ENCODE data around the gene NGEF.
"Not testable (repeated sequence)": the region's sequence is repeated elsewhere in the genome, so short reads cannot be mapped to it uniquely, and the experiment has no call there.

NGEF gene, protein sequence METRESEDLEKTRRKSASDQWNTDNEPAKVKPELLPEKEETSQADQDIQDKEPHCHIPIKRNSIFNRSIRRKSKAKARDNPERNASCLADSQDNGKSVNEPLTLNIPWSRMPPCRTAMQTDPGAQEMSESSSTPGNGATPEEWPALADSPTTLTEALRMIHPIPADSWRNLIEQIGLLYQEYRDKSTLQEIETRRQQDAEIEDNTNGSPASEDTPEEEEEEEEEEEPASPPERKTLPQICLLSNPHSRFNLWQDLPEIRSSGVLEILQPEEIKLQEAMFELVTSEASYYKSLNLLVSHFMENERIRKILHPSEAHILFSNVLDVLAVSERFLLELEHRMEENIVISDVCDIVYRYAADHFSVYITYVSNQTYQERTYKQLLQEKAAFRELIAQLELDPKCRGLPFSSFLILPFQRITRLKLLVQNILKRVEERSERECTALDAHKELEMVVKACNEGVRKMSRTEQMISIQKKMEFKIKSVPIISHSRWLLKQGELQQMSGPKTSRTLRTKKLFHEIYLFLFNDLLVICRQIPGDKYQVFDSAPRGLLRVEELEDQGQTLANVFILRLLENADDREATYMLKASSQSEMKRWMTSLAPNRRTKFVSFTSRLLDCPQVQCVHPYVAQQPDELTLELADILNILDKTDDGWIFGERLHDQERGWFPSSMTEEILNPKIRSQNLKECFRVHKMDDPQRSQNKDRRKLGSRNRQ

DNA sequence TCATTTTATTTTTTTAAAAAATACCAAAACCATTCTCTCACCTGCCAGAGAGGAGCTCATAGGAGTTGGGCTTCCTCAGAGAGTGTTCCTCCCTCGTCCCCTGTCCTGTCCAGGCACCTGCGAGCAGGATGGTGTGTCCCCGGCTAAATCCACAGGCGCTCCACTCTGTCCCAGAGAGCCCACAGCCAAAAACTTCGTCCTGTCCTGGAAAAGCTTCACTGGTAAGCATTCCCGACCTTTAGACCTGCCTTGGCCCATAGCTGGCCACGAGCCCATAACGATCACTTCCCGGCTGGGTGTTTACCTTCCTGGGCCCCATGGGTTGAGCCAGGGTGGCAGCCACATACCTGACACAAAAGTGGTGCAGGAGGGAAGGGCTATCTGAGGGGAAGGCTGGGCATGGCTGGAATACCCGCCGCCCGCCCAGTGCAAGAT, at the start of gene NGEF:
NGEF (minus strand) TSS at position 230 of the 435 bp plus-strand sequence. CDS start 38,366 bp downstream, outside the sequence.
- DNase-seq = no peak

DNA sequence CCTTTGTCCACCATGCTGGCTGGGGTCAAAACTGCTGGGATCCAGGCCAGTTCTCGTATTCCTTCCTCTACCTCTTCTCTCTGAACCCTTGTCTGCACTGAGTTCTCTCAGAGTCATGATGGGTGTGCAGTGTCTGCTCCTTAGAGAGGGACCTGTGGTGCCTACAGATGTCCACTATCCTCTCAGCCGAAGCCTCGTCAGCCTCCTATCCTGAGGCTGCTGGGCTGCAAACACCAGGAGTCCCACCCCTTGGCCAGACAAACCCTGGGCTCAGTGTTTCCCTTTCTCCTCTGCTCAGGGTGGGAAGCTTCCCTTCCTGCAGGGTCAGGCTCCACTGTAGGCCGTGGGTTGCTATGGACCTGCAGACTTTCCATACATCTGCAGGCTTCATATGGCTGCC, 49.4 kb upstream of the NGEF start:
- no peak for DNase-seq

DNA sequence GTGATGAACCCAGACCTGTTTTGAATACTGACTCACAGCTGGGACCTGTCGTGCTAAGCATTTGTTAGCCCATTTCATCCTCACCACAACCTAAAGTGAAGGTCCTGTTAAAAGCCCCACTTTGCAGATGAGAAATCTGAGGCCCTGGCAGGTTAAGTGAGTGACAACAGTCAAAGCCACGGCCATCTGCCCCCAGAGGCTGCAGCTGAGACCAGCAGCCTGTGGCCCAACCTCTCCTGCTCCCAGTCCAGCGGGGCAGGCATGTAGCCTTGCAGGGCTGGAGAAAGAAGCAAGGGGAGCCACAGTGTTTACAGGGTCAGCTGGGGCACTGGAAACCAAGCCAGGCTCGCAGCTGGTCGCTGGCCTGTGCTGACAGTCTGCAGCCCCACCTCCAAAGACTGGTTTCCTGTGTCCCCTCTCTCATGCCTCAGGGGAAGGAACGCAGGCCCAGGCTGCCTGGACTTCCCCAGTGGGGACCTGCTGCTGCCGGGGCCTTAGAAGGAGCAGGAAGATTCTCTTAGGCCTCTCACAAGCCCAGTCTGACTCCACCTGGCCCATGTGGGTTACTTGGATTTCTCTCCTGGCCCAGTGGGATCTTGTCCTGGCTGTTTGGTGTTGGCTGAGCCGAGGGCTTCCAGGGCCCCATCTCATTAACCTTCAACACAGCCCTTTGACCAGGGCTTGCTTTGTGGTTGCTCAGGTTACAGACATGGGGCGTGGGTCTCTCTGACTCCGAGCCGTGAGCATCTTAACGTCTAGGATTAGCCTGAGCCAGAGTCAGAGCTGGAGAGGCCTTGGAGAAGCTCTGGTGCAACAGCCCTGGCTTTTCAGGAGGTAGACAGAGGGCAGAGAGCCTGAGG, 48.8 kb upstream of the NGEF start:
- no peak for DNase-seq

DNA sequence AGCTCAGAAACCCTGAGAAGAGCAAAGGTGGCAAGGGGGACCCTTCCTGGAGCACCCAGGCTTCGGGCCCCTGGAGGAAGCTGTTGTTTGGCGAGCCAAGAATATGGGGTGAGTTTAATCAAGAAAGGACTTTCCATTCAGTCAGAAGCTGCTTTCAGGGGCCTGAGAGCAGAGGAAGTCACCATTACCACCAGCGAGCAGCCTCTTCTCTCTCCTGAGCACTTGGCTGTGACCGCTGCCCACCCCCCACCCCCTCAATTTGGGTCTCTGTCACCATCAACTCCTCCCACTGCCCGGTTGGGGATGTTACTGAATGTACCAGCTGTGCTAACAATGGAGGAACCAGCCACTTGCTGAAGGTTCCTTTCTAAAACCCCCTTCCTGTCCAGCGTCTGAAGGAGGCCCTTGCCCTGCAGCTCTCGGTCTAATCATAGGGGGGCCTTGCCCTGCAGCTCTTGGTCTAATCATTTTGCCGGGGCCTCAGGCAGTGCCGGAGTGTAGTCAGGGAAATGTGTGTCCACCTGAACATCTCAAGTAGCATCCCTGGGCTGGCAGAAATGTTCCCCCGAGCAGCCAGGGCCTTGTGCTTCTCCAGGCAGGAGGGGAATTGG, 48.0 kb upstream of the NGEF start:
- DNase-seq = no peak

DNA sequence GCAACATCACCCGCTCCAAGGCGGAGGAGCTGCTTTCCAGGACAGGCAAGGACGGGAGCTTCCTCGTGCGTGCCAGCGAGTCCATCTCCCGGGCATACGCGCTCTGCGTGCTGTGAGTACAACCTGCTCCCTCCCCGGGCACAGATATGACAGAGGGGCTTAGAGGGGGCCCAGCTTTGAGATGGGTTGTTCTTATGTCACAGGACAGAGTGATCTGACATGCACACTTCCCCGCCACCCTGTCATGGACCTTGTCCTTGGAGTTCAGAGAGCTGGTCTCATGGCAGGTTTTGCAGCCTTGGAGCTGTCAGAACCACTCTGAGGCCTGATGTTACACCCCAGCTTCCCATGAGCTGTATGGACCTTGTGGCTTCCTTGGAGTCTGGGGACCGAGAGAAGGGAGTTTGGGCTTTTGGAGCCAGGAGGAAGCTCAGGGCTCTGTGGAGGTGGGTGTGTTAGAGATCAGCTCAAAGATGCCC, 47.5 kb upstream of the NGEF start:
- DNase-seq = no peak

DNA sequence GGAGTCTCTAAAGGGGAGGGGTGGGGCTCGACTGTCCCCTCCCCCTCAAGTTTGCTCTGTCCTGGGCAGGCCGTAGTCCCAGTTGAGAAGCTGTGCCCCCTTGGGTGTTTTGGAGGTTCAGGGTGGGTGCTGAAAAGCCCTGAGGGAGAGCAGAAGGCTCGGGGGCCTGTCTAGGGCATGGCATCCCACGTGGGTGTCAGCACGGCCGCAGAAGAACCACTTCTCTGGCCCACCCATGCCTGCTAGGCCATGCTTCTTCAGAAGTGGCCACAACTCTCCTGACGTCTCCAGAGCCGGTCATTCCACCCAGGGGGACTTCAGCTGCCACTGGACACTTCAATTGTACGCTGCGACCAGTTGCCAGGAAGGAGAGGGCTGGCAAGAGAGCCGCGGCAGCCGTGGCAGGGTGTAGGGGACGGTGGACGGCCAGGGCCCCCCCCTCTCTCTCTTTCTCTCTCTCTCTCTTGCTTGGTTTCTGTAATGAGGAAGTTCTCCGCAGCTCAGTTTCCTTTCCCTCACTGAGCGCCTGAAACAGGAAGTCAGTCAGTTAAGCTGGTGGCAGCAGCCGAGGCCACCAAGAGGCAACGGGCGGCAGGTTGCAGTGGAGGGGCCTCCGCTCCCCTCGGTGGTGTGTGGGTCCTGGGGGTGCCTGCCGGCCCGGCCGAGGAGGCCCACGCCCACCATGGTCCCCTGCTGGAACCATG, 46.9 kb upstream of the NGEF start, which contains the start of gene INPP5D:
INPP5D (plus strand) TSS at position 546 of the 704 bp plus-strand sequence; CDS start at position 683, 137 bp downstream.
- no peak for DNase-seq

DNA sequence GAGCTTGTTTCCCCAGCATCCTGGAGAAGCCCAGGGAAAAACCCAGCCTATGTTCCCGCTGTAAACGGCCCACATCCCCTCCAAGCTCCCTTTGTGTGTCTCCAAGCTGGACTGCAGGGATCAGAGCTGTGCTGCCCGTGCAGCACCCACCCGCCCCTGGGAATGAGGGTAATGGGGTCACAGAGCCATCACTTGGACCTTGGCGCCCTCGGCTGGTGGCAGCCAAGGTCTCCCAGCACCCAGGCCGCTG, 46.4 kb upstream of the NGEF start:
- no peak for DNase-seq

DNA sequence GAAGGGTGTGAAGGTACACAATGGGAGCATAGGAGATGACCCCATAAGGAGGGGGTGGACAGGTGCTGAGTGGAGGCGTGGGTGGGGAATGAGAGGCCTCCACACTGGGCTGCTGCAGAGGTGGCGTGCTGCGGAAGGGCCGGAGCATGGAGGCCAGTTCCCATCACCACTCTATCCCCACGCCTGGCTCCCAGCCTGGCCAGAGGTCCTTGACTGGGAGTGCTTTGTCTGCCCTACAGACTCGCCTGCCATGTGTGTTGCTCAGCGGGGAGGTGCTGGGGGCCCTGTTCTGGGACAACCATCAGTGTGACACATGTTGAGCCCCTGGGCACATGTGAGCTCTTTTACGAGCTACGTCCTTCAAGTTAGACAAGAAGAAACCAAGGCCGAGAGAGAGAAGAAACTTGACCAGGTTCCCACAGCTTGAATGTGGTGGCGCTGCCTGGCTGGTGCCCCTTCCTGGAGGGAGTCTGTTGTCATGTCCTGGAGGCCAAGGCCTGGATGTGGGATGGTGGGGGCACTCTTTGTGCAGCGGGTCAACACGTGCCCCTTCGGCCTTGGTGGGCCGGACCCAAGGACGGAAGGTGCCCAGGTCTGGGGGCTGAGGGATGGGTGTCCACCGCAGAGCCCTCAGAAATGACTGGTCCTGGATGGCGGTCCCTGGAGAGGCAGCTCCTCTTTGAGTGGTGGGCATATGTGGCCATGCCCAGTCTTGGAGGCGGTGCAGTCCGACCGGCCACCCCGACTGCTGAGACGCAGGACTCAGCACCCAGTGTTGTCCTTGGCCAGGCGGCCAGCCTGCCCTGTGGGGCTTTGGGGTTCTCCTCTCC, 45.9 kb upstream of the NGEF start:
- no peak for DNase-seq

DNA sequence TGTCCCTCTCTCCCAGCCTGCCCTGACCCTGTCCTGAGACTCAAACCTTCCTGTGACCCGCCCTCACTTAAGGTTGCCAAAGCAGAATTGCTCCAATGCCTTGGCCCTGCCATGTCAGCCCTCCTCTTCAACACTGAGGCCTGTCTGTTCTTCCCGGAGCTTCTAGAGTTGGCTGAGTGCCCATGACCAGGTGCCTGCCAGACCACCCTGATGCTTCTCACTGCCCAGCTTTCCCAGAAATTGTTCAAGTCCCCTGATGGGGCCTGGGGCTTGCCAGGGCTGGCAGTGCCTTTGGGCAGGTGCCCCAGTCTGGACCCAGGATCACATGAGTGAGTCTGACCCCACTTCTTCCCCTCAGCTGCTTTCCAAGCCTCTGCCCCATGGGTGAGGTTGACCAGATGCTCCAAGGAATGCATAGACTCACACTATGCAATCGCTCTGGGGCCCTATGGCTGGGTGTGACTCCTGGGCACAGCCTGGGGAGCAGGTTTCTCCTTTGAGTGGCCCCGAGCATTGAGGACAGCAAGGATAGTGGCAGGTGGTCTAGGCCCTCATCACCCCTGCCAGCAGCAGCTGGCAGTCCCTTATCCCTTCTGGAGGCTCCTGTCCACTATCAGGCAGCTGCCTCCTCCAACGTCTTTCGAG, 44.0 kb upstream of the NGEF start:
- no peak for DNase-seq

DNA sequence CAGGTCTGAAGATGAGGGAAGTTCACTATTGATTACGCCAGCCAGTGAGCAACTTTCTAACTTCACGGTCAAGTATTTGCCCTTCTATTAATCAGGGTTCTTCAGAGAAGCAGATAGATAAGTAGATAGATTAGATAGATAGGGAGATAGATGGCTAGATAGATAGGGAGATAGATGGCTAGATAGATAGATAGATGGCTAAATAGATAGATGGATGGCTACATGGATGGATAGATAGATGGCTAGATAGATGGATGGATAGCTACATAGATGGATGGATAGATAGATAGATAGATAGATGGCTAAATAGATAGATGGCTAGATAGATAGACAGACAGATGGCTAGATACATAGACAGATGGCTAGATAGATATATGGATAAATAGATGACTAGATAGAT, 42.3 kb upstream of the NGEF start:
- DNase-seq = no peak

DNA sequence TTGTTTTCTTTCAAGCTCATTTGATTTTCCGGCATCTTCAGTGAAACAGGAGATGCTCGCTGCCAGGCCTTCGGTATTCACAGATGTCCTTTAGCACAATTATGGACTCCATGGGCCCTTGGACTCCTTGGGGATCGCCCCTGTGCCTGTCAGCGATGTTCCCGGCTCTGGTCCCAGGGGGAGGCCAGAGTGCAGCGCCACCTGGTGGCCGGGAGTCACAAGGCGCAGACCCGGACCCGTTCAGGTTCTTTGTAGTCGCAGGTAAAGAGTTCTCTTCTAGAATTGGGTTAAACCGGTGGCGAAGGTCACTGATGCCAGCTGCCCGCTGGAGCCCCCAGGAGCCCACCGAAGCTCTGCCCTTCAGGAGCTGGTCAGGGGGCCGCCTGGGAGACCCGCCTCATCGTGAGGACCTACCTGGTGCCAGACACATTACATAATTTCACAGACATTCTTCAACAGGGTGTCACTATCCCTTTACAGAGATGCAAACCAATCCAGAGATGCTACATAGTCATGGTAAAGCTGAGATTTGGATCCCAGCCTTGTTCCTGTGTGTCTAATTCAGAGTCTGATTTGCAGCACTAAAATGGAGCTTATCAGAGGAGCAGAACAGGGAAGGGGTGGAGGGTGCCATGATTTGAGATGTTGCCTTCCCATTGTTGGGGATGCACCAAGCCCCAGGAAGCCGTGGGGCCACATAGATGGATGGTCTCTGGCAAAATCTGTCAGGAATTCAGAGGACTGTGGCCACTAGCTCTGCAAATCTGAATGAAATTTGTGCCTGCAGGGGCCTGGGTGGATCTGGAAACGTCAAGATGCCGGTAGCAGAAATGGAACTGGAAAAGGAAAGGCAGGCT, 41.1 kb upstream of the NGEF start:
- DNase-seq = no peak

DNA sequence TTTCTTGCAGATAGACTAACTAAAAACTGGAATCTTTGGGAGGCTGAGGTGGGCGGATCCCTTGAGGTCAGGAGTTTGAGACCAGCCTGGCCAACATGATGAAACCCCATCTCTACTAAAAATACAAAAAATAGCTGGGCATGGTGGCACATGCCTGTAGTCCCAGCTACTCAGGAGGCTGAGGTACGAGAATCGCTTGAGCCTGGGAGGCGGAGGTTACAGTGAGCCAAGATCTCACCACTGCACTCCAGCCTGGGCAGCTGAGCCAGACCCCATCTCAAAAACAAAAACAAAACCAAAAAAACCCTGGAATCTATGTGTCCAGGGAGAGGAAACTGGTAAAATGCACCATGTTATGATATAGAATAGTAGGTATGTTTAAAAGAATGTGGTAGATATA, 39.5 kb upstream of the NGEF start:
- not testable (repeated sequence) for DNase-seq

DNA sequence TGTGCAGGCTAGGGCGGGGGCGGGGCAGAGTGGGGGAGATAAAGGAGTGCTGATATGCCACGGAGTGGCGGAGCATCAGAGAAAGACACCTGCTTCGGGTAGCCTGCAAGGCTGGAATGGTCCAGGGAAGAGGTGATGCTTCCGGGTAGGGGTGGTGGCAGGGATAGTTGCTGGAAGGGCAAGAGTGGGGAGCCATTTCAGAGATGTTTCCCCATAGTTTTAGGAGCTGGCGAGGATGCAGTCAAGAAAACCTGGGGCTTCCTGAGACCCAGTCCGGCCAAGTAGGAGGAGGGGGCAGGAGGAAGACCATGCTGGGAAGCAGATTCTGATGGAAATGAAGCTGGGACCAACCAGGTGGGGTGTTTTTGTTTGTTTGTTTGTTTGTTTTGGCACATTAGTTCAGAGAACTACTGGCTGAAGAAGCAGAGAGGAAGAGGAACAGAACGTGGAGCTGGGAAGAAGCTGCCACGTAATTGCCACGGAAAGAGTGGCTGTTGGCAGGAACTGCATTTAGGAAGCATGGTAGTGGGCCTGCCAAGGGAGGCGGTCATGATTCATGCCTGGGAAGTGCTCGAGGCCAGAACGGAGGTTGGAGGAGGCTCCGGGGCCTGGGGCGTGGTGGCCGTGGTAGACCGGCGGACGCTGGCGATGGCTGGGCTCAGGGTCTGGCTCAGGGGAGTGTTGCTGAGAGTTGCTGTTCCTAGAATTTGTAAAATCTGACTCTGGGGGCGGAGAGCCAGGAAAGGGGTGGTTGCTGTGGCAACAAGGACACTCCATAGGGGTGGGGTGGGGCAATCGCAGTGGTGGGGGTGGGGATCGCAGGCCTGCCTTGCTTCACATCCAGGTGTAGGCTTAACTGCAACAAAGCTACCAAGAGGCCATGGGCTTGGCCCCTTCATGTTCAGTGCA, 38.4 kb upstream of the NGEF start:
- DNase-seq = no peak

DNA sequence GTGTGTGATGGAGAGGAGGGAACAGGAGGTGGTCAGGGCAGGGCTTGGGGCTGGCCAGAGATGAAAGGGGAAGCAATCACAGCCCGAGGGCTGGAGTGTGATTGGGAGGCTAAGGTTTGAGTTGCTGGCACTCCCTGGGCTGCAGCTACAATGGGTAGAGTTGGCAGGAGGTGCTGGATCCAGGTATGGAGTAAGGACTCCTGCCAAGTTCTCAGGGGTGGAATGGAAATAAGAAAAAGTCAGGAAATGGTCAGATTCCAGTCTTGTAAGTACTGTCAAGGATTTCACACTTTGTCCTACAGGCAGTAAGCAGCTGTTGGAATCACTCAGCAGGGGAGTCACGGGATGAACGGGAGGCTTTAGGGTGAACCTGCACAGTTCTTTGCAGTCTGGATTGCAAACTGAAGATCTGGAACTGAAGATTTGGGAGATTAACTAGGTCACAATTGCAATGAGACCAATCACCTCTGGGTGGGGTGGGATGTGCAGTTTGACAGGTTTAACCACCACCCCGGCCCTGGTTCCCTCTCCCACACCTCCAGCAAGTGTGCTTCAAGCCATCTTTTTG, 36.2 kb upstream of the NGEF start:
- no peak for DNase-seq

DNA sequence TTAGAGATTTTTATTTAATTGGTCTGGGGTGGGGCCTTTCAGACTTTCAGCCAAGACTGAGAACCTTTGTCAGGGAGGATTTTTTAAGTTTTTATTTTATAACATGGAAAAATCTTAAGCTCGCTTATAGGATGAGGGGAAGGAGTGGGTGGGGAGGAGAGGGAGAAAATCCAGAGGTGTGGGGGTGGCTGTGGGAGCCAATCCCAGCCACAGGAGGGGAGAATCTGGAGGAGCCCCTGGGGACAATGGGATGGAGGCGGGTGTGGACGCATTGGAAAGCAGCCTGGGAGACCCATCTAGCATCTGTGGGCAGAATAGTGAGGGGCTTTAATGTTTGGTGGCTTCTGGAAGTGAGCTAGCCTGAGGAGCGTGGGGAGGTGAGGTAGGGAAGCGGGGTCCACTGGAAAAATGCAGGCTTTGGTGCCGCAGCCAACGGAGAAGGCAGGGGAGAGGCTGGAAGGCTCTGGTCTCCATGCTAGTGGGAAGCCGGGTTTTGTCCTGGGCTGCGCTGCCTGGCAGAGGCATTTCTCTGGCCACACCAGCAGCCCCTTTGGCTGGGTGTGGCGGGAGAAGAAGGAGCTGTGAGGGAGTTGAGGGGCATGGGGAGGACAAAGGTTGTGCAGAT, 35.6 kb upstream of the NGEF start:
- DNase-seq = no peak

DNA sequence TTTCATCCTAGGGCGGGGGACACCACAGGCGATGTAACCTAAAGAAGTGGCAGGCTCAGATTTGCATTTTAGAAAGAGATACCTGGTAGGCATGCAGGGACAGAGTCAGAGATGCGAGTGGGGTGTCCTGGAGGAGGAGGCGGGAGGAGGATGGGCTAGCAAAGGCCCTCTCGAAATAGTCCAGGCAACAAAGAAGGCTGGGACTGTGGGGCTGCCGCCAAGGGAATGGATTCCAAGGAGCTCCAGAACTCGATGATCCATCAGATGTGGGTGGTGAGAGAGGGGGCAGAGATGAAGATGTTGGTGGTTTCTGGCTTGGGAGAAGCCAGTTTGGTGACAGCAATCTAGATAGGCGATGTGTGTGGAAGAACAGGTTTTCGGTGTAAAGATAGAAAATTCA, 34.6 kb upstream of the NGEF start:
- no peak for DNase-seq

DNA sequence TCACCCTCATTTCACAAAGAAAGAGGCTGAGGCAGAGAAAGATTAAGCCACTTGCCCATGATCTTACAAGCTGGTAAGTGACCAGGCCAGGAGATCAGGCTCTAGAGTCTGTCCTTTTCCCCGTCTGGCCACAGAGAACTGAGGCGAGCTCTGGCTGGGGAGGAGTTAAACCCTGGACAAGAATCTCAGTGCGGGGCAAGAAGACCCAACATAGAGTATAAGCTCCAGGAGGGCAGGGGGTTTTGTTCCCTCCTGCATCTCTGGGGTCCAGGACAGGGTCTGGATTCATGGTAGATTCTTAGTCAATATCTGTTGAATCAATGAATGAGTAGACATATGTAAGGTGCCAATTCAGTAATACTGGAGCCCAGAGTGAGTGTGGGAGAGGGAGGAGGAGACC, 34.1 kb upstream of the NGEF start:
- no peak for DNase-seq

All from DMS79 treated with DMSO at 0.1 percent for 48 hours (cell line).